Thyroid gland (tissue), 4 donors: ENCODE measurements around the gene CACNG7. TPM values are rescaled to one million over a fixed set of nuclear protein-coding genes. Genes with fewer than 3 reads are reported as not detected.
A peak's percentile ranks its signal among the peaks of the same experiment; 100 is the strongest.

Source experiments
- DNase-seq, 2 donors: peaks; one replicate each; pipeline ENCODE4 v3.0.0-alpha.2; 2019
- H3K27ac ChIP-seq, 3 donors: fragments of 200-600 bp; sonication (generic); 1 replicate in 2 of 3; 2 replicates in 1 of 3; pipeline ENCODE4 v1.5.1; 2016 to 2019; ENCODE audit warnings: mild to moderate bottlenecking in 1 of 3, moderate library complexity in 1 of 3
- H3K27me3 ChIP-seq: fragments of 200-600 bp; sonication (generic); one replicate; pipeline ENCODE4 v1.5.1; 2019
- H3K36me3 ChIP-seq, 2 donors: fragments of 200-600 bp; sonication (generic); one replicate each; pipeline ENCODE4 v1.5.1; 2016 to 2019
- H3K4me1 ChIP-seq, 2 donors: fragments of 200-600 bp; sonication (generic); one replicate each; pipeline ENCODE4 v1.5.1; 2017 to 2019
- H3K4me3 ChIP-seq, 3 donors: fragments of 200-600 bp; sonication (generic); replicated peaks in 1 of 3; 1 replicate in 2 of 3; 2 replicates in 1 of 3; pipeline ENCODE4 v1.5.1; 2016; ENCODE audit warnings: mild to moderate bottlenecking in 1 of 3
- H3K9me3 ChIP-seq: fragments of 200-600 bp; sonication (generic); one replicate; pipeline ENCODE4 v1.5.1; 2017
- CTCF ChIP-seq, 6 experiments: fragments of 200-600 bp in 3 of 6; fragments of 450-650 bp in 3 of 6; sonication (generic) in 3 of 6; IDR thresholded peaks; one replicate each; pipeline ENCODE4 v1.5.1; 2016 to 2019; ENCODE audit warnings: antibody characterized with exemption in 6 of 6, mild to moderate bottlenecking in 2 of 6, inconsistent platforms in 1 of 6, moderate library complexity in 1 of 6
- POLR2A ChIP-seq, 2 donors: fragments of 450-650 bp; IDR thresholded peaks; one replicate each; pipeline ENCODE4 v1.6.1; 2017; ENCODE audit warnings: antibody characterized with exemption in 2 of 2, mild to moderate bottlenecking in 2 of 2, moderate library complexity in 1 of 2
- WGBS, 2 donors: methylation state at CpG; one replicate each; pipeline ENCODE4 v1.1.5; 2017; 5-methylcytosine and 5-hydroxymethylcytosine counted together
- intact Hi-C: fragments of 100-400 bp; cut with DNase I; formaldehyde crosslinking; loops from one replicate; pipeline ENCODE4 v1.15.1; 2023
- total RNA-seq, 4 donors: library from RNA; depleted of rRNA; stranded (reverse); fragments of >200 nt; gene quantifications; one replicate each; pipeline ENCODE4 v1.2.3, GENCODE V29; 2016

CACNG7 gene
- total RNA-seq, 4 donors from 2014 or later: not detected

- TF ChIP-seq POLR2A (IDR thresholded peaks at IDR 0.05) (no peak), CTCF (IDR thresholded peaks at IDR 0.05) (no peak)
- H3K27me3 ChIP-seq: peaks cover 3% of the 10 kb centered on the region
- no peaks in the 10 kb centered on the region for H3K9me3 ChIP-seq
- WGBS, 2 donors: 3 to 7% methylated on average over 33 of the region's 51 CpGs
- peak overlapping the region; percentile 4 to 46 (median 40) for H3K4me3 ChIP-seq
- peaks cover 2 to 3% of the 10 kb centered on the region in 2 donors for H3K36me3 ChIP-seq
- DNase-seq: peak; percentile 85 to 90
- intact Hi-C loops: no loop called here
- H3K4me1 ChIP-seq: peaks cover 9 to 19% of the 10 kb centered on the region in 2 donors
- H3K27ac ChIP-seq: no peak overlapping the region
These were observed 29.7 kb upstream of the CACNG7 start for GRCh38 chr19:53879140-53880081.

DNA sequence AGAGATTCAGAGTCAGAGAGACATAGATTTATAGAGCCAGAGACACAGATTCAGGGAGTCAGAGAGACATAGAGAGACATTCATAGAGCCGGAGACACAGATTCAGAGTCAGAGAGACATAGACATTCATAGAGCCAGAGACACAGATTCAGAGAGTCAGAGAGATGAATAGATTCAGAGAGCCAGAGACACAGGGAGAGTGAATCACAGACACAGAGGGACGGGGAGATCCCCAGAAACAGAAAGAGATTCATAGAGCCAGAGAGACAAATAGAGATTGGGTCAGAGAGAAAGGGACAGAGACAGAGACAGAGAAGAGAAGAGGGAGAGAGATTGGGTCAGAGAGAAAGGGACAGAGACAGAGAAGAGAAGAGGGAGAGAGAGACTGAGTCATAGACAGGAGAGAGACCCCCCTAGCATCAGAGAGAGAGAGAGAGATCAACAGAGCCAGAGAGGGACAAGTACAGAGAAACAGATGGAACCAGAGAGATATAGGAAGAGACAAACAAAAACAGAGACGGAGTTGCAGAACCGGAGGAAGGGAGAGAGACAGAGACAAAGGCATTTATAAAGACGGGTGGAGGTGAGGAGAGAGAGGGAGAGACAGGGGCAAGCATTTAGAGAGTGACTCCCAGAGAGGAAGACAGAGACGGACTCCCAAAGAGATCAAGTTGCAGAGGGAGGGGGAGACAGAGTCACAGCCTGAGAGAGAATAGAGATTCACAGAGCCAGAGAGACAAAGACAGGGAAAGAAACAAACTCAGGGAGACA, 28.2 kb upstream of the CACNG7 start:
- H3K36me3 ChIP-seq: no peaks in the 10 kb centered on the region
- TF ChIP-seq POLR2A (IDR thresholded peaks at IDR 0.05) (no peak), CTCF (IDR thresholded peaks at IDR 0.05) (no peak)
- WGBS, 2 donors: 33% methylated on average over 6 of the region's 6 CpGs
- no peak for DNase-seq
- H3K27ac ChIP-seq: no peak overlapping the region
- H3K4me3 ChIP-seq: no peak overlapping the region
- intact Hi-C loops: no loop called here
- no peaks in the 10 kb centered on the region for H3K9me3 ChIP-seq
- peaks cover 3% of the 10 kb centered on the region for H3K27me3 ChIP-seq
- peaks cover 9 to 19% of the 10 kb centered on the region in 2 donors for H3K4me1 ChIP-seq

- DNase-seq: peak in 1 of 2 donors; percentile 12
- TF ChIP-seq CTCF (IDR thresholded peaks at IDR 0.05): peak in 3 of 6 experiments; percentile 23 to 41 (median 30)
- no peak for TF ChIP-seq POLR2A (IDR thresholded peaks at IDR 0.05)
- Histone ChIP-seq H3K9me3 (no peaks in the 10 kb centered on the region), H3K4me3 (no peak within 1 kb of the TSS), H3K27ac (no peak within 1 kb of the TSS), H3K27me3 (peaks cover 3% of the 10 kb centered on the region), H3K36me3 (no peaks in the 10 kb centered on the region), H3K4me1 (peaks cover 9 to 19% of the 10 kb centered on the region in 2 donors)
- 2 to 3% methylated on average over 29 to 31 of the region's 49 CpGs for WGBS, 2 donors
- intact Hi-C loops: no loop called here
These were observed 27.3 kb upstream of the CACNG7 start, which contains the start of gene PRKCG for GRCh38 chr19:53881482-53882390. Gene PRKCG (plus strand): TSS chr19:53882197. CDS start chr19:53882495, 298 bp downstream.

GRCh38 chr19:53882391-53883050, 26.6 kb upstream of the CACNG7 start:
- Histone ChIP-seq H3K4me1 (peaks cover 9 to 19% of the 10 kb centered on the region in 2 donors), H3K4me3 (no peak overlapping the region), H3K27me3 (peaks cover 3% of the 10 kb centered on the region), H3K27ac (no peak overlapping the region), H3K36me3 (no peaks in the 10 kb centered on the region), H3K9me3 (no peaks in the 10 kb centered on the region)
- TF ChIP-seq POLR2A (IDR thresholded peaks at IDR 0.05): no peak
- TF ChIP-seq CTCF (IDR thresholded peaks at IDR 0.05): no peak
- whole genome bisulfite sequencing, 2 donors: 2% methylated on average over 14 to 16 of the region's 18 CpGs
- no peak for DNase-seq
- intact Hi-C loops: no loop called here
